Measurements from ENCODE around the gene OR51D1. TPM values are rescaled to one million over a fixed set of nuclear protein-coding genes. Genes with fewer than 3 reads are reported as not detected.

The OR51D1 gene
- total and polyA plus RNA-seq, 9 of the 15 experiments (the other 6 are each of a cell fraction or from before 2014, with no cell fraction given): not detected

GRCh38 chr11:4607781-4608666, 29.3 kb upstream of the OR51D1 start, which contains the start of gene TRIM68 (continued):
- TF ChIP-seq CUX1 (CRISPR knock-in tag; IDR thresholded peaks at IDR 0.05) (no peak), SPI1 (IDR thresholded peaks at IDR 0.05; ENCODE audit: borderline replicate concordance, low read depth, low read length) (no peak), MYC (IDR thresholded peaks at IDR 0.05; ENCODE audit: low read depth, low read length) (no peak), MYC (CRISPR knock-in tag; IDR thresholded peaks at IDR 0.05; ENCODE audit: borderline replicate concordance, low read depth) (no peak), MECOM (CRISPR knock-in tag; IDR thresholded peaks at IDR 0.05) (no peak), JUND (IDR thresholded peaks at IDR 0.05; ENCODE audit: borderline replicate concordance, low read depth, low read length) (no peak), JUND (tag; IDR thresholded peaks at IDR 0.05; ENCODE audit: borderline replicate concordance, low read depth, low read length) (no peak), ZNF174 (CRISPR knock-in tag; IDR thresholded peaks at IDR 0.05) (no peak), SNIP1 (IDR thresholded peaks at IDR 0.05; ENCODE audit: low read depth) (no peak), FOXO4 (CRISPR knock-in tag; IDR thresholded peaks at IDR 0.05) (no peak), MXI1 (IDR thresholded peaks at IDR 0.05; ENCODE audit: low read depth, low read length) (no peak), ZNF274 (IDR thresholded peaks at IDR 0.05; ENCODE audit: borderline replicate concordance, low read depth, low read length) (no peak), ZNF76 (CRISPR knock-in tag; IDR thresholded peaks at IDR 0.05; ENCODE audit: borderline replicate concordance) (no peak), BRD9 (IDR thresholded peaks at IDR 0.05; ENCODE audit: low read depth, partially characterized antibody) (no peak), PHB2 (IDR thresholded peaks at IDR 0.05; ENCODE audit: low read depth) (no peak), NFXL1 (CRISPR knock-in tag; IDR thresholded peaks at IDR 0.05) (no peak), MEF2D (tag; conservative IDR thresholded peaks at IDR 0.05; ENCODE audit: low read depth) (no peak), FIP1L1 (IDR thresholded peaks at IDR 0.05; ENCODE audit: low read depth, low read length, poor library complexity, severe bottlenecking) (no peak)
- TF ChIP-seq, protein P1, sequence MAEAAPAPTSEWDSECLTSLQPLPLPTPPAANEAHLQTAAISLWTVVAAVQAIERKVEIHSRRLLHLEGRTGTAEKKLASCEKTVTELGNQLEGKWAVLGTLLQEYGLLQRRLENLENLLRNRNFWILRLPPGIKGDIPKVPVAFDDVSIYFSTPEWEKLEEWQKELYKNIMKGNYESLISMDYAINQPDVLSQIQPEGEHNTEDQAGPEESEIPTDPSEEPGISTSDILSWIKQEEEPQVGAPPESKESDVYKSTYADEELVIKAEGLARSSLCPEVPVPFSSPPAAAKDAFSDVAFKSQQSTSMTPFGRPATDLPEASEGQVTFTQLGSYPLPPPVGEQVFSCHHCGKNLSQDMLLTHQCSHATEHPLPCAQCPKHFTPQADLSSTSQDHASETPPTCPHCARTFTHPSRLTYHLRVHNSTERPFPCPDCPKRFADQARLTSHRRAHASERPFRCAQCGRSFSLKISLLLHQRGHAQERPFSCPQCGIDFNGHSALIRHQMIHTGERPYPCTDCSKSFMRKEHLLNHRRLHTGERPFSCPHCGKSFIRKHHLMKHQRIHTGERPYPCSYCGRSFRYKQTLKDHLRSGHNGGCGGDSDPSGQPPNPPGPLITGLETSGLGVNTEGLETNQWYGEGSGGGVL (CRISPR knock-in tag; IDR thresholded peaks at IDR 0.05): no peak

Measured in K562 (cell line).